Right ventricle myocardium inferior (tissue), 1 donor: ENCODE measurements around the gene HOXD11. TPM values are rescaled to one million over a fixed set of nuclear protein-coding genes. Genes with fewer than 3 reads are reported as not detected.

Experiments used
- ATAC-seq: fragments of 200-7000 bp; cut with Tn5 transposase; one replicate; pipeline ENCODE4 v1.9.1; 2020; ENCODE audit warnings: mild to moderate bottlenecking, moderate library complexity
- DNase-seq: peaks from one replicate; pipeline ENCODE4 v3.0.0; 2021; ENCODE audit errors: missing footprints
- intact Hi-C: fragments of 100-400 bp; cut with DNase I; formaldehyde crosslinking; loops from one replicate; pipeline ENCODE4 v1.11.0; 2022
- total RNA-seq: library from RNA; stranded (reverse); fragmentation: NEBNext Ultra II Directional; extraction: Animal tissue kit (Norgen Biotek cat#: 25700); gene quantifications from one replicate; pipeline ENCODE4 v1.2.1, GENCODE V29; 2021
- donor health status: DM: no; HTN: yes; CAD: no; lungs with severe emphysema.

Gene HOXD11
- total RNA-seq, 1 donor from 2014 or later = not detected

- no peak for ATAC-seq
- intact Hi-C loops = loop anchor here (5.0 kb wide), 3 partner anchors 427 to 687 kb away; no protein-coding TSS in a partner anchor
- DNase-seq = no peak
These were observed 18.1 kb downstream of the HOXD11 start for GRCh38 chr2:176124947-176125771.

- ATAC-seq = no peak
- intact Hi-C loops = loop anchor here (2.0 to 5.0 kb wide), 5 partner anchors 427 to 1023 kb away; no protein-coding TSS in a partner anchor
These were observed 18.6 kb downstream of the HOXD11 start for GRCh38 chr2:176125772-176126054.

GRCh38 chr2:176126929-176127773 is 20.1 kb downstream of the HOXD11 start:
- ATAC-seq (no peak), DNase-seq (no peak)
- intact Hi-C loops = loop anchor here (2.0 to 5.0 kb wide), 5 partner anchors 425 to 1022 kb away; no protein-coding TSS in a partner anchor

More at GRCh38 chr2:176125772-176126054, 18.6 kb downstream of the HOXD11 start:
- no peak for DNase-seq

- intact Hi-C loops = loop anchor here (2.0 to 5.0 kb wide), 5 partner anchors 425 to 1021 kb away; no protein-coding TSS in a partner anchor
- DNase-seq = no peak
- no peak for ATAC-seq
These were observed 20.6 kb downstream of the HOXD11 start for GRCh38 chr2:176127774-176128072.

- intact Hi-C loops = loop anchor here (5.0 kb wide), 3 partner anchors 424 to 684 kb away; no protein-coding TSS in a partner anchor
- DNase-seq = no peak
- no peak for ATAC-seq
These were observed 21.3 kb downstream of the HOXD11 start for GRCh38 chr2:176128172-176128981.

GRCh38 chr2:176128982-176129796 is 22.1 kb downstream of the HOXD11 start, which contains the start of gene HOXD8:
TSS of gene HOXD8 (plus strand) at chr2:176129705. CDS start at chr2:176130367, 662 bp downstream.
- no peak for ATAC-seq
- intact Hi-C loops = loop anchor here (5.0 kb wide), 3 partner anchors 423 to 683 kb away; no protein-coding TSS in a partner anchor
- no peak for DNase-seq

- intact Hi-C loops = loop anchor here (5.0 kb wide), 3 partner anchors 423 to 683 kb away; no protein-coding TSS in a partner anchor
- DNase-seq (no peak), ATAC-seq (no peak)
These were observed 22.7 kb downstream of the HOXD11 start for GRCh38 chr2:176129813-176130146.

GRCh38 chr2:176130147-176130956 is 23.3 kb downstream of the HOXD11 start:
- intact Hi-C loops = no loop called here
- DNase-seq (no peak), ATAC-seq (no peak)

GRCh38 chr2:176130957-176131847 is 24.1 kb downstream of the HOXD11 start:
- ATAC-seq (no peak), DNase-seq (no peak)
- intact Hi-C loops = no loop called here

GRCh38 chr2:176131848-176132158 is 24.7 kb downstream of the HOXD11 start:
- intact Hi-C loops = no loop called here
- ATAC-seq = no peak
- DNase-seq = no peak

GRCh38 chr2:176132205-176133171 is 25.4 kb downstream of the HOXD11 start:
- ATAC-seq = no peak
- no peak for DNase-seq
- intact Hi-C loops = no loop called here

- DNase-seq = no peak
- intact Hi-C loops = no loop called here
- no peak for ATAC-seq
These were observed 26.3 kb downstream of the HOXD11 start for GRCh38 chr2:176133389-176133788.

- DNase-seq (no peak), ATAC-seq (no peak)
- intact Hi-C loops = no loop called here
These were observed 27.0 kb downstream of the HOXD11 start for GRCh38 chr2:176134035-176134434.

GRCh38 chr2:176135035-176135440 is 28.0 kb downstream of the HOXD11 start:
- DNase-seq (no peak), ATAC-seq (no peak)
- intact Hi-C loops = no loop called here
